ENCODE measurements around the gene PROZ.

DNA sequence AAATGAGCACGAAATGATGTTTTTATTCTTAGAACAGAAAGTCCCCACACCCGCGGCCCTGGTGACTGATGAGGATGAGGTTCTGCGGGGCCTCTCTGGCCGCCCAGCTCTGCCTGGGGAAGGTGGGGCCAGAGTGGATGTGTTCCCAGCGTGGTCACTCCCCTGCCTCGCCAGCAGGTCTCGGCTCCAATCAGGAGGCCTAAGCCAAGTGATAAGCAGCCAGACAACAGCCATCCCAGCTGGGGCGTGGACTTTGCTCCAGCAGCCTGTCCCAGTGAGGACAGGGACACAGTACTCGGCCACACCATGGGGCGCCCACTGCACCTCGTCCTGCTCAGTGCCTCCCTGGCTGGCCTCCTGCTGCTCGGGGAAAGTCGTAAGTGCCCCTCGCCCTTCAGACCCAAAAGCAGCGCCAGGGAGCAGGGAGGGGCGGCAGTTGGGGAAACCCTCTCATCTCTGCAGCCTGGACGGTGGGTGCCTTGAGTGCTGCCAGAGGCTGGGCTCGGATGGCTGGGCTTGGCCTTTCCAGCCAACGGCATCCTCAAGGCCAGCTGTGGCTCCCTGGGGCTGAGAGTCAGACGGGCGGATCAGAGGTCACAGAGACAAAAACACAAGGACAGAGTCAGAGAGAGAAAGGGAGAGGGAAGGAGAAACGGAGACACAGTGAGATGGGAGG, 35.8 kb upstream of the PROZ start, which contains the start of gene F10:
- TF ChIP-seq, protein P1, sequence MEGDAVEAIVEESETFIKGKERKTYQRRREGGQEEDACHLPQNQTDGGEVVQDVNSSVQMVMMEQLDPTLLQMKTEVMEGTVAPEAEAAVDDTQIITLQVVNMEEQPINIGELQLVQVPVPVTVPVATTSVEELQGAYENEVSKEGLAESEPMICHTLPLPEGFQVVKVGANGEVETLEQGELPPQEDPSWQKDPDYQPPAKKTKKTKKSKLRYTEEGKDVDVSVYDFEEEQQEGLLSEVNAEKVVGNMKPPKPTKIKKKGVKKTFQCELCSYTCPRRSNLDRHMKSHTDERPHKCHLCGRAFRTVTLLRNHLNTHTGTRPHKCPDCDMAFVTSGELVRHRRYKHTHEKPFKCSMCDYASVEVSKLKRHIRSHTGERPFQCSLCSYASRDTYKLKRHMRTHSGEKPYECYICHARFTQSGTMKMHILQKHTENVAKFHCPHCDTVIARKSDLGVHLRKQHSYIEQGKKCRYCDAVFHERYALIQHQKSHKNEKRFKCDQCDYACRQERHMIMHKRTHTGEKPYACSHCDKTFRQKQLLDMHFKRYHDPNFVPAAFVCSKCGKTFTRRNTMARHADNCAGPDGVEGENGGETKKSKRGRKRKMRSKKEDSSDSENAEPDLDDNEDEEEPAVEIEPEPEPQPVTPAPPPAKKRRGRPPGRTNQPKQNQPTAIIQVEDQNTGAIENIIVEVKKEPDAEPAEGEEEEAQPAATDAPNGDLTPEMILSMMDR (IDR thresholded peaks at IDR 0.05; ENCODE audit: low read depth, low read length): no peak
- TF ChIP-seq EZH2phosphoT487 (IDR thresholded peaks at IDR 0.05; ENCODE audit: low read depth): no peak
